H1 (cell line): ENCODE data around the gene PASD1. TPM values are rescaled to one million over a fixed set of nuclear protein-coding genes. Genes with fewer than 3 reads are reported as not detected.

ENCODE experiments used
- CTCF ChIA-PET: fragments of 300-600 bp; sonication (Branson Sonifier 250); formaldehyde crosslinking; loops from one replicate; lab custom pipeline; 2021; ENCODE audit not compliant: partially characterized antibody; lab: Charles Lee
- POLR2A ChIA-PET: fragments of 300-600 bp; sonication (Branson Sonifier 250); formaldehyde crosslinking; loops from one replicate; lab custom pipeline; 2021; ENCODE audit warnings: inconsistent platforms; ENCODE audit not compliant: partially characterized antibody; lab: Charles Lee
- DNase-seq, 2 experiments: peaks; one replicate each; pipeline versions ENCODE4 v3.0.0 to v3.0.0-alpha.2; 2010 to 2022; ENCODE audit warnings: low spot score in 2 of 2, low read depth in 1 of 2, mixed read lengths in 1 of 2
- FAIRE-seq: peaks from 2 replicates; lab custom pipeline; 2011; peaks lifted over from hg19 to GRCh38; lab: Jason Lieb, UNC
- H2AFZ ChIP-seq: 2 replicates; pipeline ENCODE4 v1.8.1; 2012; ENCODE audit warnings: low read length, inconsistent platforms
- H2AK5ac ChIP-seq: 2 replicates; pipeline ENCODE4 v1.6.1; 2013; ENCODE audit warnings: low read depth, low read length
- H2BK120ac ChIP-seq: replicated peaks from 2 replicates; pipeline ENCODE3; 2013; ENCODE audit warnings: low read depth, low read length, inconsistent platforms
- H2BK12ac ChIP-seq: 2 replicates; pipeline ENCODE4 v1.6.1; 2013; ENCODE audit warnings: low read depth, low read length
- H2BK15ac ChIP-seq: 2 replicates; pipeline ENCODE4 v1.6.1; 2013; ENCODE audit warnings: low read length
- H2BK20ac ChIP-seq: 2 replicates; pipeline ENCODE4 v1.6.1; 2013; ENCODE audit warnings: low read length
- H2BK5ac ChIP-seq: 2 replicates; pipeline ENCODE4 v1.6.1; 2013; ENCODE audit warnings: low read depth, low read length
- H3K14ac ChIP-seq: 2 replicates; pipeline ENCODE4 v1.6.1; 2013; ENCODE audit warnings: inconsistent platforms; ENCODE audit not compliant: insufficient read length
- H3K18ac ChIP-seq: 2 replicates; pipeline ENCODE4 v1.6.1; 2013; ENCODE audit warnings: low read length; ENCODE audit errors: extremely low read depth
- H3K23ac ChIP-seq: 2 replicates; pipeline ENCODE4 v1.6.1; 2013; ENCODE audit warnings: inconsistent platforms; ENCODE audit not compliant: insufficient read length
- H3K23me2 ChIP-seq: 2 replicates; pipeline ENCODE4 v1.6.1; 2013; ENCODE audit warnings: low read depth, low read length
- H3K27ac ChIP-seq: 2 replicates; pipeline ENCODE4 v1.6.1; 2011; ENCODE audit warnings: low read depth, low read length, inconsistent platforms
- H3K27me3 ChIP-seq, 4 experiments: replicated peaks in 1 of 4; 1 replicate in 1 of 4; 2 replicates in 3 of 4; pipeline versions ENCODE4 v1.6.1 to v1.8.1; 2011 to 2013; ENCODE audit warnings: low read length in 3 of 4, mild to moderate bottlenecking in 3 of 4, inconsistent platforms in 2 of 4, mixed read lengths in 2 of 4, moderate library complexity in 1 of 4; ENCODE audit not compliant: control insufficient read depth in 3 of 4, insufficient read depth in 3 of 4; ENCODE audit errors: extremely low read depth in 1 of 4
- H3K36me3 ChIP-seq, 4 experiments: 2 replicates each; pipeline versions ENCODE4 v1.6.1 to v1.8.1; 2011 to 2013; ENCODE audit warnings: mild to moderate bottlenecking in 4 of 4, low read length in 3 of 4, moderate library complexity in 2 of 4, control low read depth in 1 of 4, inconsistent platforms in 1 of 4; ENCODE audit not compliant: insufficient read depth in 4 of 4, control insufficient read depth in 2 of 4
- H3K4ac ChIP-seq: replicated peaks from 2 replicates; pipeline ENCODE3; 2013; ENCODE audit warnings: low read length, low read depth, mixed read lengths, inconsistent platforms; ENCODE audit not compliant: insufficient read length
- H3K4me1 ChIP-seq, 4 experiments: replicated peaks in 1 of 4; 1 replicate in 1 of 4; 2 replicates in 3 of 4; pipeline versions ENCODE4 v1.6.1 to v1.8.1; 2011 to 2013; ENCODE audit warnings: low read length in 3 of 4, inconsistent platforms in 2 of 4, mixed read lengths in 1 of 4; ENCODE audit not compliant: insufficient read depth in 4 of 4, control insufficient read depth in 3 of 4
- H3K4me2 ChIP-seq, 2 experiments: 2 replicates each; pipeline versions ENCODE4 v1.6.1 to v1.8.1; 2011 to 2013; ENCODE audit warnings: low read depth in 2 of 2, low read length in 2 of 2, control low read depth in 1 of 2, inconsistent platforms in 1 of 2, mild to moderate bottlenecking in 1 of 2; ENCODE audit not compliant: insufficient read depth in 1 of 2
- H3K4me3 ChIP-seq, 4 experiments: fragments of 200-600, 300-600 bp in 1 of 4; sonication (generic), shearing (Covaris generic), sonication (Bioruptor Twin) in 1 of 4; 2 replicates each; pipeline versions ENCODE4 v1.5.1 to v1.8.1; 2011 to 2016; ENCODE audit warnings: low read length in 4 of 4, low read depth in 3 of 4, control low read depth in 2 of 4, inconsistent platforms in 2 of 4, mild to moderate bottlenecking in 2 of 4, mixed read lengths in 1 of 4, moderate library complexity in 1 of 4; ENCODE audit not compliant: insufficient read depth in 2 of 4; ENCODE audit errors: extremely low read depth in 1 of 4
- H3K56ac ChIP-seq: replicated peaks from 2 replicates; pipeline ENCODE3; 2013; ENCODE audit warnings: low read depth, mild to moderate bottlenecking, mixed read lengths, low read length, inconsistent platforms; ENCODE audit not compliant: insufficient read length
- H3K79me1 ChIP-seq: 2 replicates; pipeline ENCODE4 v1.6.1; 2013; ENCODE audit warnings: low read depth, low read length, control low read depth
- H3K79me2 ChIP-seq, 2 experiments: 2 replicates each; pipeline versions ENCODE4 v1.6.1 to v1.8.1; 2012 to 2013; ENCODE audit warnings: low read length in 2 of 2, mild to moderate bottlenecking in 2 of 2, inconsistent platforms in 1 of 2; ENCODE audit not compliant: insufficient read depth in 2 of 2, control insufficient read depth in 1 of 2
- H3K9ac ChIP-seq, 4 experiments: replicated peaks in 1 of 4; 1 replicate in 1 of 4; 2 replicates in 3 of 4; pipeline versions ENCODE4 v1.6.1 to v1.8.1; 2011 to 2013; ENCODE audit warnings: low read depth in 3 of 4, low read length in 3 of 4, control low read depth in 2 of 4, mild to moderate bottlenecking in 2 of 4, moderate library complexity in 2 of 4, inconsistent platforms in 1 of 4; ENCODE audit errors: extremely low read depth in 1 of 4
- H3K9me3 ChIP-seq, 2 experiments: 2 replicates each; pipeline versions ENCODE4 v1.6.1 to v1.8.1; 2012 to 2013; ENCODE audit warnings: mild to moderate bottlenecking in 2 of 2, moderate library complexity in 2 of 2, control low read depth in 1 of 2, inconsistent platforms in 1 of 2, low read depth in 1 of 2, low read length in 1 of 2, mixed read lengths in 1 of 2; ENCODE audit not compliant: insufficient read depth in 2 of 2
- H4K20me1 ChIP-seq, 2 experiments: replicated peaks in 1 of 2; 2 replicates each; pipeline versions ENCODE3 to v1.8.1; 2011 to 2013; ENCODE audit warnings: inconsistent platforms in 2 of 2, low read length in 2 of 2, mild to moderate bottlenecking in 1 of 2; ENCODE audit not compliant: insufficient read depth in 2 of 2, control insufficient read depth in 1 of 2
- H4K5ac ChIP-seq: 2 replicates; pipeline ENCODE4 v1.6.1; 2013; ENCODE audit warnings: low read length, low read depth, mixed read lengths, inconsistent platforms; ENCODE audit not compliant: insufficient read length
- H4K8ac ChIP-seq: 2 replicates; pipeline ENCODE4 v1.8.0; 2013; ENCODE audit warnings: mild to moderate bottlenecking, moderate library complexity, low read length, inconsistent platforms; ENCODE audit not compliant: insufficient read depth; ENCODE audit errors: extremely low read depth
- H4K91ac ChIP-seq: replicated peaks from 2 replicates; pipeline ENCODE3; 2013; ENCODE audit warnings: low read length, mixed read lengths, inconsistent platforms; ENCODE audit not compliant: insufficient read length
- CREB1 ChIP-seq: IDR thresholded peaks from 2 replicates; pipeline ENCODE4 v1.6.1; 2012; ENCODE audit warnings: inconsistent platforms
- EP300 ChIP-seq, 2 experiments: IDR thresholded peaks; 1 replicate in 1 of 2; 2 replicates in 1 of 2; pipeline ENCODE4 v1.6.1; 2011 to 2012; ENCODE audit warnings: low read depth in 2 of 2, low read length in 2 of 2, mild to moderate bottlenecking in 2 of 2, borderline replicate concordance in 1 of 2, inconsistent platforms in 1 of 2, moderate library complexity in 1 of 2
- SIX5 ChIP-seq: IDR thresholded peaks from 2 replicates; pipeline ENCODE4 v1.6.1; 2011; ENCODE audit warnings: mild to moderate bottlenecking, low read depth, low read length
- SP2 ChIP-seq: IDR thresholded peaks from 2 replicates; pipeline ENCODE4 v1.6.1; 2012; ENCODE audit warnings: mild to moderate bottlenecking, low read length, inconsistent platforms
- SRF ChIP-seq: IDR thresholded peaks from 2 replicates; pipeline ENCODE4 v1.6.1; 2011; ENCODE audit warnings: mild to moderate bottlenecking, low read depth, low read length, moderate library complexity
- WGBS, 2 experiments: shearing (Covaris generic) in 1 of 2; methylation state at CpG; one replicate each; pipeline versions ENCODE4 v1.1.6 to v1.1.7; 2013 to 2015; ENCODE audit warnings: low lambda C conversion rate in 2 of 2, mixed read lengths in 2 of 2, inconsistent platforms in 1 of 2, low coverage in 1 of 2, missing lambda C conversion rate in 1 of 2; ENCODE audit not compliant: insufficient replicate concordance in 2 of 2, insufficient coverage in 1 of 2, insufficient read length in 1 of 2; ENCODE audit errors: extremely low coverage in 1 of 2, missing lambda C conversion rate in 1 of 2; 5-methylcytosine and 5-hydroxymethylcytosine counted together
- polyA plus RNA-seq, 7 experiments: library from polyadenylated mRNA; depleted of rRNA in 3 of 7; stranded (reverse) in 5 of 7; unstranded in 2 of 7; fragments of >200 nt in 5 of 7; fragments of 200-250 nt in 2 of 7; gene quantifications; 1 replicate in 5 of 7; 2 replicates in 1 of 7; 4 replicates in 1 of 7; pipeline versions ENCODE4 v1.2.1 to v1.2.3, GENCODE V29; 2011 to 2013; ENCODE audit warnings: missing spikeins in 2 of 7, mixed read lengths in 2 of 7
- total RNA-seq: library from RNA; stranded (reverse); fragmentation: NEBNext Ultra II Directional; extraction: Animal tissue kit (Norgen Biotek cat#: 25700); gene quantifications from 2 replicates; pipeline ENCODE4 v1.2.1, GENCODE V29; 2021

Gene PASD1
- total and polyA plus RNA-seq, 2 of the 8 experiments (the other 6 are each of a cell fraction or from before 2014, with no cell fraction given), result 0.03 to 0.09 TPM

- no peak overlapping the region for H2BK15ac ChIP-seq
- no peaks in the 10 kb centered on the region for H4K20me1 ChIP-seq
- no peak overlapping the region for H3K4me3 ChIP-seq
- no peaks in the 10 kb centered on the region for H3K4me1 ChIP-seq
- no peak overlapping the region for H3K4ac ChIP-seq
- no peak overlapping the region for H3K27ac ChIP-seq
- H3K18ac ChIP-seq, result no peak overlapping the region
- no peak overlapping the region for H2BK120ac ChIP-seq
- no peak overlapping the region for H2BK20ac ChIP-seq
- no peak overlapping the region for H2AFZ ChIP-seq
- ChIA-PET CTCF (interaction anchor here (0.5 to 5.4 kb wide), 4 partner anchors 47 to 531 kb away, joined by 3 to 29 read pairs (median 3); no protein-coding TSS in a partner anchor), POLR2A (no interaction called here)
- TF ChIP-seq EP300 (IDR thresholded peaks at IDR 0.05; ENCODE audit: borderline replicate concordance in 1 of 2, low read depth in 2 of 2, low read length in 2 of 2), result no peak
- TF ChIP-seq SP2, result no peak
- TF ChIP-seq SIX5, result no peak
- no peak for TF ChIP-seq CREB1
- TF ChIP-seq SRF, result no peak
- DNase-seq, result no peak
- H4K8ac ChIP-seq, result no peak overlapping the region
- H3K9ac ChIP-seq, result no peak overlapping the region
- H3K23me2 ChIP-seq, result no peaks in the 10 kb centered on the region
- H3K27me3 ChIP-seq, result no peaks in the 10 kb centered on the region
- no peaks in the 10 kb centered on the region for H3K9me3 ChIP-seq
- H2BK12ac ChIP-seq, result no peak overlapping the region
- H3K14ac ChIP-seq, result no peak overlapping the region
- no peak overlapping the region for H3K56ac ChIP-seq
- H3K36me3 ChIP-seq, result no peaks in the 10 kb centered on the region
- no peak overlapping the region for H3K23ac ChIP-seq
- FAIRE-seq, result no peak
- WGBS, 2 experiments, result 86% methylated on average over 5 of the region's 6 CpGs; no CpG with 5 or more reads in 1 of the 2 experiments
- H4K5ac ChIP-seq, result no peak overlapping the region
- no peaks in the 10 kb centered on the region for H3K79me1 ChIP-seq
- no peak overlapping the region for H4K91ac ChIP-seq
- no peak overlapping the region for H2BK5ac ChIP-seq
- no peaks in the 10 kb centered on the region for H3K79me2 ChIP-seq
- H2AK5ac ChIP-seq, result no peak overlapping the region
- no peak overlapping the region for H3K4me2 ChIP-seq
These were observed 111.8 kb downstream of the PASD1 start for GRCh38 chrX:151675121-151675746.
